Endothelial cell of umbilical vein (primary cell): ENCODE results near the gene AGPAT1.
"Not testable (repeated sequence)": the region's sequence is repeated elsewhere in the genome, so short reads cannot be mapped to it uniquely, and the experiment has no call there.

ENCODE experiments used
- EZH2 ChIP-seq: IDR thresholded peaks from 2 replicates; pipeline ENCODE4 v1.6.1; 2012; ENCODE audit warnings: borderline replicate concordance, low read depth, mild to moderate bottlenecking, moderate library complexity, low read length, inconsistent platforms; ENCODE audit not compliant: severe bottlenecking
- JUN ChIP-seq: IDR thresholded peaks from 2 replicates; pipeline ENCODE4 v1.6.1; 2011; ENCODE audit warnings: borderline replicate concordance, low read depth; ENCODE audit not compliant: insufficient read length, insufficient read depth
- MYC ChIP-seq: IDR thresholded peaks from one replicate; pipeline ENCODE4 v1.6.1; 2011; ENCODE audit warnings: mild to moderate bottlenecking, low read depth, low read length
- POLR2A ChIP-seq: IDR thresholded peaks from 2 replicates; pipeline ENCODE4 v1.6.1; 2012; ENCODE audit warnings: low read depth, mild to moderate bottlenecking, control low read depth, low read length
- POLR2AphosphoS5 ChIP-seq: IDR thresholded peaks from 2 replicates; pipeline ENCODE4 v1.6.1; 2012; ENCODE audit warnings: low read depth, mild to moderate bottlenecking, control low read depth, low read length, moderate library complexity; ENCODE audit not compliant: insufficient read depth
- TF ChIP-seq, protein P1 (sequence below), 2 donors: IDR thresholded peaks; 1 replicate in 1 of 2; 2 replicates in 1 of 2; pipeline ENCODE4 v1.5.1; 2011; ENCODE audit warnings: low read length in 2 of 2, mild to moderate bottlenecking in 2 of 2, moderate library complexity in 2 of 2, control low read depth in 1 of 2, inconsistent platforms in 1 of 2, low read depth in 1 of 2; ENCODE audit not compliant: insufficient read depth in 1 of 2; ENCODE audit errors: extremely low read depth in 1 of 2
- TF ChIP-seq, protein P2 (sequence below): IDR thresholded peaks from 2 replicates; pipeline ENCODE4 v1.6.1; 2011; ENCODE audit not compliant: insufficient read depth, insufficient read length

DNA sequence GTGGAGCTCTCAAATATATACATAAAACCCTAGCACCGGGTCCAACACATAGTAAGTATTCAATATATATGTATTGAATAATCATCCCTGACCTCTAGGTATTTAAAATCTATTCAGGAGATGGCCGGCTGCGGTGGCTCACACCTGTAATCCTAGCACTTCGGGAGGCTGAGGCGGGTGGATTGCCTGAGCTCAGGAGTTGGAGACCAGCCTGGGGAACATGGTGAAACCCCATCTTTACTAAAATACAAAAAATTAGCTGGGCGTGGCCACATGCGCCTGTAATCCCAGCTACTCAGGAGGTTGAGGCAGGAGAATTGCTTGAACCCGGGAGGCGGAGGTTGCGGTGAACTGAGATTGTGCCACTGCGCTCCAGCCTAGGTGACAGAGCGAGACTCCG lies 17.2 kb upstream of the AGPAT1 start:
- TF ChIP-seq, protein P1, sequence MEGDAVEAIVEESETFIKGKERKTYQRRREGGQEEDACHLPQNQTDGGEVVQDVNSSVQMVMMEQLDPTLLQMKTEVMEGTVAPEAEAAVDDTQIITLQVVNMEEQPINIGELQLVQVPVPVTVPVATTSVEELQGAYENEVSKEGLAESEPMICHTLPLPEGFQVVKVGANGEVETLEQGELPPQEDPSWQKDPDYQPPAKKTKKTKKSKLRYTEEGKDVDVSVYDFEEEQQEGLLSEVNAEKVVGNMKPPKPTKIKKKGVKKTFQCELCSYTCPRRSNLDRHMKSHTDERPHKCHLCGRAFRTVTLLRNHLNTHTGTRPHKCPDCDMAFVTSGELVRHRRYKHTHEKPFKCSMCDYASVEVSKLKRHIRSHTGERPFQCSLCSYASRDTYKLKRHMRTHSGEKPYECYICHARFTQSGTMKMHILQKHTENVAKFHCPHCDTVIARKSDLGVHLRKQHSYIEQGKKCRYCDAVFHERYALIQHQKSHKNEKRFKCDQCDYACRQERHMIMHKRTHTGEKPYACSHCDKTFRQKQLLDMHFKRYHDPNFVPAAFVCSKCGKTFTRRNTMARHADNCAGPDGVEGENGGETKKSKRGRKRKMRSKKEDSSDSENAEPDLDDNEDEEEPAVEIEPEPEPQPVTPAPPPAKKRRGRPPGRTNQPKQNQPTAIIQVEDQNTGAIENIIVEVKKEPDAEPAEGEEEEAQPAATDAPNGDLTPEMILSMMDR (IDR thresholded peaks at IDR 0.05; ENCODE audit: extremely low read depth in 1 of 2, insufficient read depth in 1 of 2, low read depth in 1 of 2, low read length in 2 of 2) = not testable (repeated sequence)
- TF ChIP-seq MYC, POLR2AphosphoS5, POLR2A, EZH2, JUN: not testable (repeated sequence)
- TF ChIP-seq, protein P2, sequence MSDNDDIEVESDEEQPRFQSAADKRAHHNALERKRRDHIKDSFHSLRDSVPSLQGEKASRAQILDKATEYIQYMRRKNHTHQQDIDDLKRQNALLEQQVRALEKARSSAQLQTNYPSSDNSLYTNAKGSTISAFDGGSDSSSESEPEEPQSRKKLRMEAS = not testable (repeated sequence)
